Mesenchymal stem cell (in vitro differentiated cells and primary cell): Measurements from ENCODE around the gene NR2F1-AS1.

Experiments used
- DNase-seq: peaks from one replicate; pipeline ENCODE4 v3.0.0-alpha.2; 2013
- H2AFZ ChIP-seq: one replicate; pipeline ENCODE4 v1.6.1; 2013; ENCODE audit warnings: low read depth, mild to moderate bottlenecking, control low read depth, inconsistent platforms, low read length, moderate library complexity
- H2AK5ac ChIP-seq: 2 replicates; pipeline ENCODE4 v1.6.1; 2013; ENCODE audit warnings: low read length, moderate library complexity, mild to moderate bottlenecking, inconsistent platforms; ENCODE audit not compliant: severe bottlenecking
- H2BK120ac ChIP-seq: one replicate; pipeline ENCODE4 v1.6.1; 2013; ENCODE audit warnings: low read depth, mild to moderate bottlenecking, inconsistent platforms, low read length, moderate library complexity
- H2BK12ac ChIP-seq, 2 experiments: one replicate each; pipeline ENCODE4 v1.6.1; 2013; ENCODE audit warnings: inconsistent platforms in 2 of 2, low read length in 2 of 2, mild to moderate bottlenecking in 2 of 2, moderate library complexity in 2 of 2, control low read depth in 1 of 2
- H2BK15ac ChIP-seq: one replicate; pipeline ENCODE4 v1.6.1; 2013; ENCODE audit warnings: mild to moderate bottlenecking, low read depth, inconsistent platforms; ENCODE audit not compliant: poor library complexity, severe bottlenecking
- H2BK5ac ChIP-seq: 2 replicates; pipeline ENCODE4 v1.6.1; 2013; ENCODE audit warnings: low read depth, mild to moderate bottlenecking, low read length, control low read depth, inconsistent platforms; ENCODE audit not compliant: poor library complexity, severe bottlenecking
- H3K14ac ChIP-seq, 2 experiments: one replicate each; pipeline ENCODE4 v1.6.1; 2013; ENCODE audit warnings: inconsistent platforms in 2 of 2, low read length in 2 of 2, control low read depth in 1 of 2, mild to moderate bottlenecking in 1 of 2, moderate library complexity in 1 of 2
- H3K18ac ChIP-seq, 2 experiments: one replicate each; pipeline ENCODE4 v1.6.1; 2013; ENCODE audit warnings: inconsistent platforms in 2 of 2, low read length in 2 of 2, control low read depth in 1 of 2, low read depth in 1 of 2, mild to moderate bottlenecking in 1 of 2
- H3K23ac ChIP-seq, 2 experiments: one replicate each; pipeline ENCODE4 v1.6.1; 2013; ENCODE audit warnings: inconsistent platforms in 2 of 2, low read length in 2 of 2, mild to moderate bottlenecking in 2 of 2, moderate library complexity in 2 of 2, control low read depth in 1 of 2
- H3K27ac ChIP-seq: 2 replicates; pipeline ENCODE4 v1.5.1; 2013; ENCODE audit warnings: mild to moderate bottlenecking, moderate library complexity, low read length, control low read depth, inconsistent platforms; ENCODE audit not compliant: poor library complexity, severe bottlenecking
- H3K27me3 ChIP-seq, 2 experiments: 2 replicates each; pipeline versions ENCODE4 v1.6.1 to v1.7.0; 2013; ENCODE audit warnings: low read length in 2 of 2, mild to moderate bottlenecking in 2 of 2, moderate library complexity in 2 of 2, control low read depth in 1 of 2, inconsistent platforms in 1 of 2; ENCODE audit not compliant: control insufficient read depth in 1 of 2, insufficient read depth in 1 of 2
- H3K36me3 ChIP-seq, 2 experiments: 2 replicates each; pipeline versions ENCODE4 v1.6.1 to v1.7.0; 2013; ENCODE audit warnings: low read length in 2 of 2, control low read depth in 1 of 2, inconsistent platforms in 1 of 2, low read depth in 1 of 2, mild to moderate bottlenecking in 1 of 2; ENCODE audit not compliant: insufficient read depth in 2 of 2, control insufficient read depth in 1 of 2
- H3K4ac ChIP-seq, 2 experiments: one replicate each; pipeline ENCODE4 v1.6.1; 2013; ENCODE audit warnings: inconsistent platforms in 2 of 2, low read length in 2 of 2, mild to moderate bottlenecking in 2 of 2, moderate library complexity in 2 of 2, control low read depth in 1 of 2, low read depth in 1 of 2
- H3K4me1 ChIP-seq: 2 replicates; pipeline ENCODE4 v1.6.1; 2013; ENCODE audit warnings: low read depth, low read length, control low read depth; ENCODE audit not compliant: control insufficient read depth, insufficient read depth
- H3K4me2 ChIP-seq: 2 replicates; pipeline ENCODE4 v1.6.1; 2013; ENCODE audit warnings: low read length, mild to moderate bottlenecking, inconsistent platforms; ENCODE audit not compliant: poor library complexity, severe bottlenecking
- H3K4me3 ChIP-seq, 2 experiments: 2 replicates each; pipeline versions ENCODE4 v1.5.1 to v1.7.0; 2013; ENCODE audit warnings: low read length in 2 of 2, mild to moderate bottlenecking in 2 of 2, control low read depth in 1 of 2, low read depth in 1 of 2; ENCODE audit not compliant: insufficient read depth in 1 of 2
- H3K79me1 ChIP-seq: replicated peaks from 2 replicates; pipeline ENCODE4 v1.6.1; 2013; ENCODE audit warnings: mild to moderate bottlenecking, control low read depth, low read length, inconsistent platforms; ENCODE audit not compliant: poor library complexity, severe bottlenecking
- H3K9ac ChIP-seq: 2 replicates; pipeline ENCODE4 v1.7.0; 2013; ENCODE audit warnings: mild to moderate bottlenecking, low read length, moderate library complexity
- H3K9me3 ChIP-seq: 2 replicates; pipeline ENCODE4 v1.7.0; 2013; ENCODE audit warnings: mild to moderate bottlenecking, low read length; ENCODE audit not compliant: control insufficient read depth
- H4K8ac ChIP-seq: one replicate; pipeline ENCODE4 v1.6.1; 2013; ENCODE audit warnings: inconsistent platforms, mild to moderate bottlenecking, low read length, moderate library complexity
- H4K91ac ChIP-seq: one replicate; pipeline ENCODE4 v1.6.1; 2013; ENCODE audit warnings: mild to moderate bottlenecking, low read length, inconsistent platforms
- WGBS: methylation state at CpG from one replicate; pipeline ENCODE4 v1.1.7; 2013; ENCODE audit warnings: mixed read lengths; 5-methylcytosine and 5-hydroxymethylcytosine counted together

Gene NR2F1-AS1

DNA sequence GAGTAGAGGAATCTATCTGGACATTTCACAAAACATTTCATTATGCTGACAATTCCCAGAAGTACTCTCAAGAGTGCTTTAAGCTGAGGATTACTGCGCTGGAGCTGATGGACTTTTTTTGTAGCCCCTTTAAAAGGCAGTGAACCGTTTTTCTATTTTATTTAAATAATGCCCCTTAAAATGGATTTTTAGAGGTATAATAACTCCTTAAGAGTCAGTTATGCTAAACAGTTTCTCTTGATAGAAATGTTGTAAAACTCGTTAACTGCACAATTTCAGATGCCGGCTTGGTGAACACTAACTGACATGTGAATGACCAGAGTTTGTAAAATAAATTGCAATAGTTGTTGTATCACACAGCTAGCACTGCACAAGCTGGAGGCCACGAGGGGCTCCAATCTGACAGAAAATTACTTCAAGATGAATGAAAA lies 174.0 kb downstream of the NR2F1-AS1 start:
- Histone ChIP-seq H3K27me3 (no peaks in the 10 kb centered on the region), H4K91ac (no peak overlapping the region), H2AFZ (no peak overlapping the region), H3K79me1 (no peaks in the 10 kb centered on the region), H3K14ac (no peak overlapping the region), H3K18ac (no peak overlapping the region), H3K9me3 (no peaks in the 10 kb centered on the region), H3K4ac (no peak overlapping the region), H3K27ac (no peak overlapping the region), H3K36me3 (no peaks in the 10 kb centered on the region), H3K4me3 (no peak overlapping the region), H4K8ac (no peak overlapping the region), H2AK5ac (no peak overlapping the region), H3K23ac (no peak overlapping the region), H2BK15ac (no peak overlapping the region), H2BK12ac (no peak overlapping the region), H3K4me2 (no peak overlapping the region), H3K4me1 (peaks cover 2% of the 10 kb centered on the region), H2BK5ac (no peak overlapping the region), H2BK120ac (no peak overlapping the region), H3K9ac (no peak overlapping the region)
- 65% methylated on average over 3 of the region's 5 CpGs for WGBS
- no peak for DNase-seq

DNA sequence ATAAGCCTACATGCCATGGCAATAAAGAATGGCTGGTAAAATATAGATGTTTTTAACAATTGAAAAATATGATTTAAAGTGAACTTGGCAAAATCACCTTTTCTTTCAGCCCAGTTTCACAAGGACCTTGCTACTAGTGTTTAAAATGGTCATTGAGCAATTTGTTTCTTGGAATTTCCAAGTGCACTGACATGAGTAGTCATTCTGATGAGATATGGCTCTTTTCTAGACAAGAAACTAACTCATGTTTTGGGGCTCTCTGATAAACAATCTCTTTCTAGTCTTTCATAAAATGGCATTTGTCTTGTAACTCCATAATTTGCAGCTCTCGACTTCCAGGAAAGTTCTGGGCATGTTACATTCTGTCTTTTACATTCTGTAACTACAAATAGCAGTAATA lies 176.8 kb downstream of the NR2F1-AS1 start:
- Histone ChIP-seq H3K4me3 (no peak overlapping the region), H2BK5ac (no peak overlapping the region), H3K27ac (no peak overlapping the region), H3K36me3 (no peaks in the 10 kb centered on the region), H2AFZ (no peak overlapping the region), H2BK12ac (no peak overlapping the region), H3K9ac (no peak overlapping the region), H3K79me1 (no peaks in the 10 kb centered on the region), H2BK15ac (no peak overlapping the region), H3K4me2 (no peak overlapping the region), H3K27me3 (no peaks in the 10 kb centered on the region), H3K4me1 (peaks cover 2% of the 10 kb centered on the region), H3K4ac (no peak overlapping the region), H3K9me3 (no peaks in the 10 kb centered on the region), H2AK5ac (no peak overlapping the region), H3K23ac (no peak overlapping the region), H4K8ac (no peak overlapping the region), H3K14ac (no peak overlapping the region), H2BK120ac (no peak overlapping the region), H4K91ac (no peak overlapping the region), H3K18ac (no peak overlapping the region)
- peak; percentile 56 for DNase-seq
- WGBS, result 78% methylated on average over 1 of the region's 1 CpG

DNA sequence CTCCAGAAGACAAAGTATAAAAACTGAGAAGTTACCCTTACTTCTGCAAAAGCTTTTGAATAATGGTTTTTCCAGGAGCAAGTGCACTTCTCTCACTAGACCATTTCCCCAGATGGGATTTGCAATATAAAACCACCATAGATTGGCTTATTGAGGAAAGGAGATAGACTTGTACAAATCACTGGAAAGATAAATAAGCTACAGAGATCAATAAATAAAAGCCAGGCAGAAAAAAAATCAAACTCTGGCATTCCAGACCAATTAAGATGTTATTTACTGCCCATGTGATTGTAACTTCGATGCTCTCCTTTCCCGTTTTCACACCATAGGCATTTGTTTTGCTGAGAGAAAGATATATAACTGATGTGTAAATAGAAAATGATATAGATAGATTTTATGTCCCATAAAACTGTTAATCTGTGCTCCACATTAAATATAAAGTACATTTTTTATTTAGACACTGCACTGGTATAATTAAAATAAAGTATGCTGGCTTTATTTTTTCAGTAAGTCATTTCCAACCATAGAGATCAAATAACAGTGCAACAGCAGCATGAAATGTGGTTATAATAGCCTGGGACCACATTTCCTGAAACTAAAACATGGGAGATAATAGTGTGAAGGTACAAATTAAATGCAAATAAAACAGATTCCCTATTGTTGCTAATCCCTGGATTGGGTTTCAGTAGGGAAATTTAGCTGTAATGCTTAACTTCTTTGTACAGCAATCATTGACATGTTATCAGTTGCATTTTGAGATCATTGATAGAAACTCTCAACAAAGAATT lies 177.7 kb downstream of the NR2F1-AS1 start:
- no peak overlapping the region for H2BK120ac ChIP-seq
- no peak overlapping the region for H2BK5ac ChIP-seq
- no peaks in the 10 kb centered on the region for H3K27me3 ChIP-seq
- H3K18ac ChIP-seq, result no peak overlapping the region
- no peak overlapping the region for H4K8ac ChIP-seq
- no peak overlapping the region for H3K4me3 ChIP-seq
- peaks cover 2% of the 10 kb centered on the region for H3K4me1 ChIP-seq
- H2BK15ac ChIP-seq, result no peak overlapping the region
- no peak overlapping the region for H3K23ac ChIP-seq
- no peak overlapping the region for H3K4me2 ChIP-seq
- H3K27ac ChIP-seq, result no peak overlapping the region
- no CpG with 5 or more reads among the region's 2 CpGs for WGBS
- no peak overlapping the region for H2BK12ac ChIP-seq
- H3K14ac ChIP-seq, result no peak overlapping the region
- no peak overlapping the region for H4K91ac ChIP-seq
- H3K4ac ChIP-seq, result no peak overlapping the region
- no peak for DNase-seq
- H3K36me3 ChIP-seq, result no peaks in the 10 kb centered on the region
- no peak overlapping the region for H2AFZ ChIP-seq
- no peaks in the 10 kb centered on the region for H3K79me1 ChIP-seq
- no peak overlapping the region for H2AK5ac ChIP-seq
- no peak overlapping the region for H3K9ac ChIP-seq
- no peaks in the 10 kb centered on the region for H3K9me3 ChIP-seq

DNA sequence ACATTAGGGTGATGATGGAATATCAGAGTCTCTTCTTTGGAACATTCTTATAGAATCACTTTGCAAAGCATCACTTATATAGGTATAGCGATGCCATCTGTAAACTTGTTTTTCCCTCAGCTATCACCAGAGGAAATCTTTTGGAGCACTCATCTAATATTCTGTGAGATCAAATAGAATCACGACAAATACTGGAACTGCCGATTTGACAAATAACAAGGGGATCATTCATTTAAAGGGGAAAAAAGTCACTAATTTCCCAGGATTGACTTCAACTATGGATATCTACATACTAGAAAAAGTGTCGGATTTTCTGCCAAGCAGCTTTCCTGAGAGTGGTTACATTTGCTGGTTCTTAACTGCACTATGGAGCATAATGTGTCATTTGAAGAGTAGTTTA lies 178.6 kb downstream of the NR2F1-AS1 start:
- 100% methylated on average over 2 of the region's 4 CpGs for WGBS
- no peak overlapping the region for H3K9ac ChIP-seq

More for the DNA sequence above, 178.6 kb downstream of the NR2F1-AS1 start:
- Histone ChIP-seq H4K91ac (no peak overlapping the region), H3K23ac (no peak overlapping the region), H3K36me3 (no peaks in the 10 kb centered on the region), H3K14ac (no peak overlapping the region), H2BK120ac (no peak overlapping the region), H2BK15ac (no peak overlapping the region), H2BK5ac (no peak overlapping the region), H3K9me3 (no peaks in the 10 kb centered on the region), H3K4me1 (peaks cover under 1% of the 10 kb centered on the region), H2BK12ac (no peak overlapping the region), H3K4ac (no peak overlapping the region), H3K27me3 (no peaks in the 10 kb centered on the region), H3K79me1 (no peaks in the 10 kb centered on the region), H2AFZ (no peak overlapping the region), H3K27ac (no peak overlapping the region), H3K4me2 (no peak overlapping the region), H3K18ac (no peak overlapping the region), H4K8ac (no peak overlapping the region), H3K4me3 (no peak overlapping the region), H2AK5ac (no peak overlapping the region)
- no peak for DNase-seq
